CD14-positive monocyte (primary cell): Measurements from ENCODE around the gene OVCH1. TPM values are rescaled to one million over a fixed set of nuclear protein-coding genes. Genes with fewer than 3 reads are reported as not detected.

Experiments
- DNase-seq, 3 donors: peaks; one replicate each; pipeline ENCODE4 v3.0.0-alpha.2; 2011 to 2022
- H2AFZ ChIP-seq: 2 replicates; pipeline ENCODE4 v1.6.0; 2012; ENCODE audit warnings: mild to moderate bottlenecking, low read depth, low read length, inconsistent platforms; ENCODE audit not compliant: insufficient read depth, poor library complexity, severe bottlenecking
- H3K27ac ChIP-seq, 2 donors: 1 replicate in 1 of 2; 2 replicates in 1 of 2; pipeline ENCODE4 v1.5.1; 2012 to 2013; ENCODE audit warnings: low read length in 2 of 2, control low read depth in 1 of 2, inconsistent platforms in 1 of 2, low read depth in 1 of 2, mild to moderate bottlenecking in 1 of 2
- H3K27me3 ChIP-seq, 2 donors: one replicate each; pipeline versions ENCODE4 v1.6.0 to v1.6.1; 2011 to 2013; ENCODE audit warnings: low read length in 2 of 2; ENCODE audit not compliant: control insufficient read depth in 2 of 2, insufficient read depth in 2 of 2
- H3K36me3 ChIP-seq, 2 donors: replicated peaks in 1 of 2; 1 replicate in 1 of 2; 2 replicates in 1 of 2; pipeline versions ENCODE4 v1.5.1 to v1.6.1; 2012 to 2013; ENCODE audit warnings: low read length in 2 of 2, control low read depth in 1 of 2, inconsistent platforms in 1 of 2, mild to moderate bottlenecking in 1 of 2; ENCODE audit not compliant: insufficient read depth in 2 of 2, control insufficient read depth in 1 of 2
- H3K4me1 ChIP-seq, 2 donors: 1 replicate in 1 of 2; 2 replicates in 1 of 2; pipeline versions ENCODE4 v1.5.1 to v1.6.1; 2012 to 2013; ENCODE audit warnings: low read length in 2 of 2, control low read depth in 1 of 2, inconsistent platforms in 1 of 2, mild to moderate bottlenecking in 1 of 2, moderate library complexity in 1 of 2; ENCODE audit not compliant: insufficient read depth in 2 of 2, control insufficient read depth in 1 of 2
- H3K4me2 ChIP-seq: replicated peaks from 2 replicates; pipeline ENCODE3; 2012; ENCODE audit warnings: low read length, moderate library complexity, mild to moderate bottlenecking; ENCODE audit not compliant: poor library complexity, severe bottlenecking; ENCODE audit errors: extremely low read depth
- H3K4me3 ChIP-seq, 3 experiments: fragments of 200-600 bp in 1 of 3; sonication (generic) in 1 of 3; replicated peaks in 1 of 3; 1 replicate in 2 of 3; 2 replicates in 1 of 3; pipeline ENCODE4 v1.5.1; 2011 to 2013; ENCODE audit warnings: low read length in 3 of 3, mild to moderate bottlenecking in 3 of 3, control low read depth in 2 of 3, low read depth in 2 of 3, inconsistent platforms in 1 of 3, moderate library complexity in 1 of 3
- H3K79me2 ChIP-seq: 2 replicates; pipeline ENCODE4 v1.6.0; 2012; ENCODE audit warnings: mild to moderate bottlenecking, control low read depth, inconsistent platforms, low read length, moderate library complexity; ENCODE audit not compliant: insufficient read depth
- H3K9ac ChIP-seq: 2 replicates; pipeline ENCODE4 v1.6.0; 2017; ENCODE audit warnings: low read length, mild to moderate bottlenecking; ENCODE audit not compliant: insufficient read depth, poor library complexity, severe bottlenecking
- H3K9me3 ChIP-seq, 2 donors: replicated peaks in 1 of 2; 1 replicate in 1 of 2; 2 replicates in 1 of 2; pipeline versions ENCODE4 v1.5.1 to v1.6.1; 2012 to 2013; ENCODE audit warnings: low read length in 2 of 2, control low read depth in 1 of 2; ENCODE audit not compliant: control insufficient read depth in 1 of 2, insufficient read depth in 1 of 2
- H4K20me1 ChIP-seq: 2 replicates; pipeline ENCODE4 v1.6.0; 2012; ENCODE audit warnings: mild to moderate bottlenecking, low read length, control low read depth, moderate library complexity; ENCODE audit not compliant: insufficient read depth
- H3K27ac Mint-ChIP-seq, 7 donors: one replicate each; pipeline ENCODE4 v1.8.0; 2020; ENCODE audit warnings: mild to moderate bottlenecking in 7 of 7, mixed read lengths in 7 of 7, moderate library complexity in 6 of 7, inconsistent platforms in 2 of 7
- H3K27me3 Mint-ChIP-seq, 3 donors: one replicate each; pipeline ENCODE4 v1.8.0; 2021 to 2022; ENCODE audit warnings: low read depth in 3 of 3, mild to moderate bottlenecking in 3 of 3, mixed read lengths in 3 of 3, moderate library complexity in 3 of 3, inconsistent platforms in 1 of 3
- H3K36me3 Mint-ChIP-seq, 2 donors: one replicate each; pipeline ENCODE4 v1.8.0; 2020; ENCODE audit warnings: mixed read lengths in 2 of 2, inconsistent platforms in 1 of 2, mild to moderate bottlenecking in 1 of 2
- H3K4me1 Mint-ChIP-seq: one replicate; pipeline ENCODE4 v1.8.0; 2020; ENCODE audit warnings: mild to moderate bottlenecking, mixed read lengths
- H3K4me3 Mint-ChIP-seq, 2 donors: one replicate each; pipeline ENCODE4 v1.8.0; 2020; ENCODE audit warnings: mild to moderate bottlenecking in 2 of 2, mixed read lengths in 2 of 2, moderate library complexity in 1 of 2
- H3K9me3 Mint-ChIP-seq, 7 donors: one replicate each; pipeline ENCODE4 v1.8.0; 2020 to 2022; ENCODE audit warnings: mixed read lengths in 7 of 7, mild to moderate bottlenecking in 6 of 7, moderate library complexity in 6 of 7, inconsistent platforms in 2 of 7
- CTCF ChIP-seq: fragments of 200-600 bp; IDR thresholded peaks from one replicate; pipeline ENCODE4 v1.8.0; 2022; ENCODE audit warnings: antibody characterized with exemption, mild to moderate bottlenecking
- WGBS: methylation state at CpG from one replicate; pipeline ENCODE4 v1.1.5; 2013; ENCODE audit warnings: missing lambda C conversion rate; ENCODE audit not compliant: insufficient coverage; 5-methylcytosine and 5-hydroxymethylcytosine counted together
- intact Hi-C, 2 donors: fragments of 100-400 bp; cut with micrococcal nuclease; formaldehyde crosslinking; loops; one replicate each; pipeline versions ENCODE4 v1.15.0 to v1.15.1; 2023
- polyA plus RNA-seq, 3 donors: library from polyadenylated mRNA; depleted of rRNA in 1 of 3; unstranded in 2 of 3; stranded (reverse) in 1 of 3; fragments of 300-500 nt in 2 of 3; fragments of >200 nt in 1 of 3; fragmentation: Illumina TruSeq in 2 of 3; gene quantifications; 1 replicate in 2 of 3; 2 replicates in 1 of 3; pipeline ENCODE4 v1.2.3, GENCODE V29; 2012 to 2021

The OVCH1 gene
- polyA plus RNA-seq, 3 donors = 0.03 TPM; not detected in 2

GRCh38 chr12:29521951-29522350, 24.5 kb upstream of the OVCH1 start:
- H3K9me3 Mint-ChIP-seq = no peaks in the 10 kb centered on the region
- H3K27ac Mint-ChIP-seq = no peak overlapping the region
- intact Hi-C loops = loop anchor here in 1 of 2 donors (10.0 kb wide), 1 partner anchor 1283 kb away; no protein-coding TSS in a partner anchor
- H3K79me2 ChIP-seq = no peaks in the 10 kb centered on the region
- no peak overlapping the region for H3K9ac ChIP-seq
- H2AFZ ChIP-seq = no peak overlapping the region
- H3K4me1 Mint-ChIP-seq = no peaks in the 10 kb centered on the region
- no peak for TF ChIP-seq CTCF
- H3K36me3 ChIP-seq = no peaks in the 10 kb centered on the region
- no peaks in the 10 kb centered on the region for H3K9me3 ChIP-seq
- H3K27ac ChIP-seq = no peak overlapping the region
- peaks cover 0 to 6% (median 2%) of the 10 kb centered on the region in 3 donors for H3K27me3 Mint-ChIP-seq
- H3K4me3 Mint-ChIP-seq = no peak overlapping the region
- no peak for DNase-seq
- peaks cover 0 to 14% of the 10 kb centered on the region in 2 donors for H3K36me3 Mint-ChIP-seq
- no peaks in the 10 kb centered on the region for H3K27me3 ChIP-seq
- no peaks in the 10 kb centered on the region for H3K4me1 ChIP-seq
- H4K20me1 ChIP-seq = no peaks in the 10 kb centered on the region
- H3K4me2 ChIP-seq = no peak overlapping the region
- no peak overlapping the region for H3K4me3 ChIP-seq
- no CpG with 5 or more reads among the region's 2 CpGs for WGBS

- H3K27me3 Mint-ChIP-seq = peaks cover 2 to 6% (median 3%) of the 10 kb centered on the region in 3 donors
- H3K4me3 Mint-ChIP-seq = no peak overlapping the region
Observed at GRCh38 chr12:29519585-29520182, 22.2 kb upstream of the OVCH1 start.

More at GRCh38 chr12:29519585-29520182, 22.2 kb upstream of the OVCH1 start:
- no peaks in the 10 kb centered on the region for H4K20me1 ChIP-seq
- no peak overlapping the region for H3K9ac ChIP-seq
- H3K36me3 ChIP-seq = no peaks in the 10 kb centered on the region
- peaks cover 0 to 23% of the 10 kb centered on the region in 2 donors for H3K36me3 Mint-ChIP-seq
- intact Hi-C loops = loop anchor here in 1 of 2 donors (10.0 kb wide), 1 partner anchor 1285 kb away; no protein-coding TSS in a partner anchor
- no peaks in the 10 kb centered on the region for H3K9me3 ChIP-seq
- TF ChIP-seq CTCF = peak; percentile 65
- no peak overlapping the region for H2AFZ ChIP-seq
- no peaks in the 10 kb centered on the region for H3K79me2 ChIP-seq
- no peak overlapping the region for H3K27ac Mint-ChIP-seq
- no peaks in the 10 kb centered on the region for H3K9me3 Mint-ChIP-seq
- H3K4me2 ChIP-seq = no peak overlapping the region
- H3K4me3 ChIP-seq = no peak overlapping the region
- no peak overlapping the region for H3K27ac ChIP-seq
- no peaks in the 10 kb centered on the region for H3K4me1 ChIP-seq
- DNase-seq = peak in 1 of 3 donors; percentile 3
- no peaks in the 10 kb centered on the region for H3K4me1 Mint-ChIP-seq
- H3K27me3 ChIP-seq = no peaks in the 10 kb centered on the region
